Measurements from ENCODE around the gene IL1RAPL2.

DNA sequence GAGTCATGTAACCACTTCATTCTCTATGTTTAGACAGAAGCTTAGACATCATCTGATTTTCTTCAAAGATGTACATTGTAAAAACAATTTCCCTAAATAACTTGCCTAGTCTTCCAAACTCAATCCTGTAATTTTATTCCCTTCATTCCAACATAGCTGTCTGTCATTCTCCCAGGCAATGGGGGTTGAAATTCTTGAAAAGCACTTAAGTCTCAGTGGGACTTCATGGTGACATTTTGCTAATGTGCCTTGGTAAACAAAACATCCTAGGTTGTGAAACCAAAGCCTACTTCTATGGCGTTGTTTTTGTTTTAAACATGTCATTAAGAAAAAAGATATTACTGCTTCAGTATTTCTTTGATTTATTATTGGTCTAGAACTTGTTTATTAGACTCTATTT is 1134.3 kb downstream of the IL1RAPL2 start:
- TF ChIP-seq RAD21 (IDR thresholded peaks at IDR 0.05 in 1 of 2, conservative IDR thresholded peaks at IDR 0.05 in 1 of 2; ENCODE audit: low read depth in 2 of 2, low read length in 2 of 2) (no peak), YY1 (IDR thresholded peaks at IDR 0.05; ENCODE audit: low read depth, low read length) (no peak), BRCA1 (IDR thresholded peaks at IDR 0.05; ENCODE audit: low read depth, low read length) (no peak), CTCF (IDR thresholded peaks at IDR 0.05; ENCODE audit: control extremely low read depth in 1 of 3, insufficient read depth in 1 of 3, low read depth in 1 of 3, low read length in 3 of 3) (no peak), HDAC6 (IDR thresholded peaks at IDR 0.05; ENCODE audit: low read depth, low read length) (no peak), SIN3A (conservative IDR thresholded peaks at IDR 0.05 in 1 of 2, IDR thresholded peaks at IDR 0.05 in 1 of 2; ENCODE audit: low read depth in 1 of 2, low read length in 2 of 2) (no peak), SRF (IDR thresholded peaks at IDR 0.05; ENCODE audit: low read depth, low read length) (no peak), POLR2AphosphoS5 (IDR thresholded peaks at IDR 0.05; ENCODE audit: low read depth, low read length) (no peak), EGR1 (IDR thresholded peaks at IDR 0.05; ENCODE audit: borderline replicate concordance, low read depth, low read length) (no peak), EP300 (IDR thresholded peaks at IDR 0.05; ENCODE audit: borderline replicate concordance in 1 of 2, low read depth in 2 of 2, low read length in 2 of 2) (no peak)
- TF ChIP-seq, protein P1, sequence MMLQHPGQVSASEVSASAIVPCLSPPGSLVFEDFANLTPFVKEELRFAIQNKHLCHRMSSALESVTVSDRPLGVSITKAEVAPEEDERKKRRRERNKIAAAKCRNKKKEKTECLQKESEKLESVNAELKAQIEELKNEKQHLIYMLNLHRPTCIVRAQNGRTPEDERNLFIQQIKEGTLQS (IDR thresholded peaks at IDR 0.05; ENCODE audit: insufficient read depth, low read depth, low read length): no peak

All from H1 (cell line).